Activated CD8-positive, alpha-beta memory T cell treated with anti-CD3 and anti-CD28 coated beads, Interleukin-2, amount 10 ng/mL, durations not matched to agents 7 days and 5 days (primary cell): ENCODE data around the gene INSR. TPM values are rescaled to one million over a fixed set of nuclear protein-coding genes. Genes with fewer than 3 reads are reported as not detected.
"Not testable (repeated sequence)": the region's sequence is repeated elsewhere in the genome, so short reads cannot be mapped to it uniquely, and the experiment has no call there.

Experiments used
- ATAC-seq: fragments of 150-1000 bp; cut with Tn5 transposase; one replicate; pipeline ENCODE4 v1.10.0; 2021; ENCODE audit warnings: moderate library complexity
- CTCF ChIA-PET: fragments of 350-600 bp; sonication (Branson Sonifier 250); formaldehyde crosslinking; loops from one replicate; lab custom pipeline; 2021; ENCODE audit warnings: antibody characterized with exemption; lab: Charles Lee
- DNase-seq: peaks from one replicate; pipeline ENCODE4 v3.0.0-alpha.2; 2020
- H3K27ac Mint-ChIP-seq: one replicate; pipeline ENCODE4 v1.8.0; 2021; ENCODE audit warnings: mild to moderate bottlenecking, mixed read lengths
- H3K27me3 Mint-ChIP-seq: one replicate; pipeline ENCODE4 v1.8.0; 2021; ENCODE audit warnings: mixed read lengths
- H3K36me3 Mint-ChIP-seq: one replicate; pipeline ENCODE4 v1.8.0; 2021; ENCODE audit warnings: mild to moderate bottlenecking, mixed read lengths
- H3K4me1 Mint-ChIP-seq: one replicate; pipeline ENCODE4 v1.8.0; 2021; ENCODE audit warnings: mixed read lengths
- H3K4me3 Mint-ChIP-seq: one replicate; pipeline ENCODE4 v1.8.0; 2021; ENCODE audit warnings: mild to moderate bottlenecking, moderate library complexity, mixed read lengths
- H3K9me3 Mint-ChIP-seq: one replicate; pipeline ENCODE4 v1.8.0; 2022; ENCODE audit warnings: low read depth, mixed read lengths
- total RNA-seq, 2 experiments: library from RNA; stranded (reverse); gene quantifications; one replicate each; pipeline ENCODE4 v1.2.3, GENCODE V29; 2021

The INSR gene
- total RNA-seq, 2 experiments from 2014 or later = 0.20 to 0.63 TPM

- Mint-ChIP-seq H3K4me3 (no peak overlapping the region), H3K36me3 (no peaks in the 10 kb centered on the region), H3K27ac (no peak overlapping the region), H3K9me3 (no peaks in the 10 kb centered on the region), H3K4me1 (no peaks in the 10 kb centered on the region), H3K27me3 (no peaks in the 10 kb centered on the region)
- no peak for DNase-seq
- CTCF ChIA-PET = no interaction called here
- ATAC-seq = no peak
Measured at GRCh38 chr19:7312816-7313215, 18.6 kb upstream of the INSR start.

DNA sequence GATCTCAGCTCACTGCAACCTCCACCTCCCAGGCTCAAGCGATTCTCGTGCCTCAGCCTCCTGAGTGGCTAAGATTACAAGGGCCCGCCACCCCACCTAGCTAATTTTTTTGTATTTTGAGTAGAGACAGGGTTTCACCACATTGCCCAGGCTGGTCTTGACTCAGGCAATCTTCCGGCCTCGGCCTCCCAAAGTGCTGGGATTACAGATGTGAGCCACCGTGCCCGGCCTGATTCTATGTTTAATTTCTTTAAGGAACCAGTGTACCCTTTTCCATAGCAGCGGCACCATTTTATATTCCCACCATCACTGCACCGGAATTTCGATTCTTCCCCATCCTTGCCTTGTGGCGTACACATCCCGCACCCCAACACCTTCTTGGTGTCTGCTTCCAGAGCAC, 17.7 kb upstream of the INSR start:
- ATAC-seq = no peak
- no peaks in the 10 kb centered on the region for H3K9me3 Mint-ChIP-seq
- H3K4me1 Mint-ChIP-seq = no peaks in the 10 kb centered on the region
- H3K36me3 Mint-ChIP-seq = no peaks in the 10 kb centered on the region
- no peak for DNase-seq
- no peak overlapping the region for H3K27ac Mint-ChIP-seq
- no peak overlapping the region for H3K4me3 Mint-ChIP-seq
- CTCF ChIA-PET = no interaction called here
- H3K27me3 Mint-ChIP-seq = no peaks in the 10 kb centered on the region

- CTCF ChIA-PET = interaction anchor here (1.9 kb wide), 1 partner anchor 206 kb away, joined by 4 read pairs; no protein-coding TSS in a partner anchor
- not testable (repeated sequence) for H3K36me3 Mint-ChIP-seq, H3K27me3 Mint-ChIP-seq, H3K9me3 Mint-ChIP-seq, H3K4me3 Mint-ChIP-seq, ATAC-seq, H3K4me1 Mint-ChIP-seq, DNase-seq, H3K27ac Mint-ChIP-seq
Measured at GRCh38 chr19:7308327-7308726, 14.1 kb upstream of the INSR start.

- Mint-ChIP-seq H3K27me3 (peaks cover 3% of the 10 kb centered on the region), H3K9me3 (no peaks in the 10 kb centered on the region), H3K4me3 (no peak overlapping the region), H3K27ac (no peak overlapping the region), H3K4me1 (no peaks in the 10 kb centered on the region), H3K36me3 (no peaks in the 10 kb centered on the region)
- no peak for DNase-seq
- ATAC-seq = no peak
- CTCF ChIA-PET = interaction anchor here (1.9 kb wide), 1 partner anchor 206 kb away, joined by 4 read pairs; no protein-coding TSS in a partner anchor
Measured at GRCh38 chr19:7307590-7308218, 13.5 kb upstream of the INSR start.

- H3K27ac Mint-ChIP-seq = no peak overlapping the region
- H3K9me3 Mint-ChIP-seq = no peaks in the 10 kb centered on the region
Measured at GRCh38 chr19:7304200-7304599, 10.0 kb upstream of the INSR start.

GRCh38 chr19:7303470-7303869, 9.3 kb upstream of the INSR start:
- H3K4me1 Mint-ChIP-seq = no peaks in the 10 kb centered on the region

More at GRCh38 chr19:7304200-7304599, 10.0 kb upstream of the INSR start:
- no peaks in the 10 kb centered on the region for H3K4me1 Mint-ChIP-seq
- CTCF ChIA-PET = no interaction called here
- no peak overlapping the region for H3K4me3 Mint-ChIP-seq
- peaks cover 3% of the 10 kb centered on the region for H3K27me3 Mint-ChIP-seq
- ATAC-seq = no peak
- no peaks in the 10 kb centered on the region for H3K36me3 Mint-ChIP-seq
- DNase-seq = no peak

DNA sequence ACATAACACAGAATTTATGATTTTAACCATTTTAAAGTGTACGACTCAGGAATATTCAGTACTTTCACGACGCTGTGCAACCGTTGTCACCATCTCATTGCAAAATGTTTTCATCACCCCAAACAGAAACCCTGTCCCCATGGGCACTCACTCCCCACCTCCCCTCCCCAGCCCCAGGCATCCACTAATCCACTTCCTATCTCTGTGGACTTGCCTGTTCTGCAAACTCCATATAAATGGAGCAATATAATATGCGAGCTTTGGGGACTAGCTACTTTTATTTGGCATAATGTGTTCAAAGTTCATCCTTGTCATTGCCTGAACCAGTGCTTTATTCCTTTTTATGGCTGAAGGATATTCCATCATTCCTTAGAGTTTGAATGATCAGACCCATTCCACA, 7.3 kb upstream of the INSR start:
- ATAC-seq (no peak), DNase-seq (no peak)
- CTCF ChIA-PET = no interaction called here
- Mint-ChIP-seq H3K4me1 (no peaks in the 10 kb centered on the region), H3K27me3 (peaks cover 10% of the 10 kb centered on the region), H3K36me3 (no peaks in the 10 kb centered on the region), H3K27ac (no peak overlapping the region), H3K4me3 (no peak overlapping the region), H3K9me3 (no peaks in the 10 kb centered on the region)

More at GRCh38 chr19:7303470-7303869, 9.3 kb upstream of the INSR start:
- Mint-ChIP-seq H3K4me3 (no peak overlapping the region), H3K27me3 (peaks cover 3% of the 10 kb centered on the region), H3K9me3 (no peaks in the 10 kb centered on the region), H3K27ac (no peak overlapping the region), H3K36me3 (no peaks in the 10 kb centered on the region)
- DNase-seq (no peak), ATAC-seq (no peak)
- CTCF ChIA-PET = no interaction called here

GRCh38 chr19:7297742-7298141, 3.5 kb upstream of the INSR start:
- Mint-ChIP-seq H3K4me1 (peaks cover 6% of the 10 kb centered on the region), H3K4me3 (no peak overlapping the region), H3K9me3 (no peaks in the 10 kb centered on the region), H3K27ac (no peak overlapping the region), H3K27me3 (peaks cover 33% of the 10 kb centered on the region), H3K36me3 (no peaks in the 10 kb centered on the region)
- CTCF ChIA-PET = no interaction called here
- ATAC-seq (no peak), DNase-seq (no peak)

- no peak for DNase-seq
- CTCF ChIA-PET = no interaction called here
- Mint-ChIP-seq H3K4me1 (peaks cover 6% of the 10 kb centered on the region), H3K27me3 (peaks cover 38% of the 10 kb centered on the region), H3K9me3 (no peaks in the 10 kb centered on the region), H3K27ac (no peak overlapping the region), H3K4me3 (no peak overlapping the region), H3K36me3 (no peaks in the 10 kb centered on the region)
- no peak for ATAC-seq
Measured at GRCh38 chr19:7295912-7296536, 1.8 kb upstream of the INSR start.

DNA sequence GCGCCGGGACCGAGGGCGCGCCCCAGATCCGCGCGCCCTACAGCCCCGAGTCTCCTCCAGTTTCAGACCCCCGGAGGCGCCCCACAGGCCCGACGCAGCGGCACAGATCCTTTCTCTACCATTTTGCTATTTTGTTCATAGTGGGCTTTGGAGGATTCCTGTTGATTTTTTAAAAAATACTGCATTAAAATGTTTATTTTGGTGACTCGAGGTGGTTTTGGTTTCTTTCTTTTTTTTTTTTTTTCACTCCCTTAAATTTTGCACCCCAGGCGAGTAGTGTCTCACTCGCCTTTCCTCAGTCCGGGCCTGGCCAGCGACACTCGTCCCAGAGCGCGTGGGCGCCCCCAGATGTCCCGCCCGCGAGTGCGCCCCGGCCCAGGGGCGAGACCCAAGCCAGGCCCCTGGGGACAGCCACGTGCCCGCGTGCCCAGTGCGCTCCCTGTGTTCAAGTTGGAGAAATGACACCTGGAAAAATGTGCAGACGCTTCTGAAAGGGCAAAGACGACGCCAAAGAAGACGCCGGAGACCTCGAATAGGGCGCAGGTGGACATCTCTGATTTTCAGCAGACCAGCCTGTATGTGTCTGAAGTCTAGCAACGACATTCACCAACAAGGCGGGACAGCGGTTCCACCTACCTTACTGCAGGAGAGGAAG, 471 bp upstream of the INSR start:
- CTCF ChIA-PET = no interaction called here
- H3K36me3 Mint-ChIP-seq = no peaks in the 10 kb centered on the region
- H3K4me3 Mint-ChIP-seq = peak overlapping the region; percentile 65
- H3K27ac Mint-ChIP-seq = no peak overlapping the region
- H3K4me1 Mint-ChIP-seq = peaks cover 6% of the 10 kb centered on the region
- ATAC-seq (no peak), DNase-seq (no peak)
- H3K9me3 Mint-ChIP-seq = no peaks in the 10 kb centered on the region
- H3K27me3 Mint-ChIP-seq = peaks cover 38% of the 10 kb centered on the region

DNA sequence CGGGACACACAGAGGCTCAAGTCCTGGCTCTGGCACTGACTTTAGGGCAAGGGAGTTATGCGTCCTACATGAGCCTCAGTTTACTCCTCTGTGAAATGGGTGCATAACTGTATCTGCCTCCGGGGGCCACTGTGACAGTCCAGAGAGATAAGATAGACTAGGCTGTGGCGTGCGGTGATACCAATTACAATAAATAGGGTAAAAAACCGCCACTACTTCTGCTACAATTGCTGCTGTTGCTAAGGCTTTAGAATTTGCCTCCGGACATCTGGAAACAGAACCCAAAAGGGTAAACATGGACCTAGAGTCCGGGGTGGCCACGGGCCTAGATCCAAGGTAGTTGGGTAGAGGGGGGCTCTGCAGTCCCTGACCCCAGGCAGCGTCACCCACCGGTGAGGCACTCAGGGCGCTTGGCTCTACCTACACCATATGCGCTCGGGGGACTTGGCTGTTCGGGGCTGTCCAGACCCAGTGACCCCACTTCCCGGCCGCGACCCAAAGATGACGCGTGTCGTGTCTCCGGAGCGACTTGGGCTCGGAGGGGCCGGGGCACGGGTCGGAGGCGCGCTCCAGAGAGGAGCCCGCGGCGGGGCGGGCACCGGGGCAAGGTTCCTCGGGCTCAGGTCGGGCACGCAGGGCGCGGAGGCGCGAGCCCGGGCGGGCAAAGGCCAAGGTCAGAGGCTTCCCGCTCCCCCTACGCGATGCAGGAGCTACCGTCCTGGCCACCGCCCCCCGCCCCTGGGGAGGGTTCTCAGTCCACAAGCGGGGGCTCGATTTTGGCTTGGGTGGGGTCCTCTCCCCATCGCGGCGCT, 1.1 kb downstream of the INSR start:
- H3K9me3 Mint-ChIP-seq = no peaks in the 10 kb centered on the region
- H3K36me3 Mint-ChIP-seq = no peaks in the 10 kb centered on the region
- DNase-seq (no peak), ATAC-seq (no peak)
- peaks cover 6% of the 10 kb centered on the region for H3K4me1 Mint-ChIP-seq
- no peak overlapping the region for H3K4me3 Mint-ChIP-seq
- H3K27me3 Mint-ChIP-seq = peaks cover 39% of the 10 kb centered on the region
- H3K27ac Mint-ChIP-seq = no peak overlapping the region
- CTCF ChIA-PET = no interaction called here

DNA sequence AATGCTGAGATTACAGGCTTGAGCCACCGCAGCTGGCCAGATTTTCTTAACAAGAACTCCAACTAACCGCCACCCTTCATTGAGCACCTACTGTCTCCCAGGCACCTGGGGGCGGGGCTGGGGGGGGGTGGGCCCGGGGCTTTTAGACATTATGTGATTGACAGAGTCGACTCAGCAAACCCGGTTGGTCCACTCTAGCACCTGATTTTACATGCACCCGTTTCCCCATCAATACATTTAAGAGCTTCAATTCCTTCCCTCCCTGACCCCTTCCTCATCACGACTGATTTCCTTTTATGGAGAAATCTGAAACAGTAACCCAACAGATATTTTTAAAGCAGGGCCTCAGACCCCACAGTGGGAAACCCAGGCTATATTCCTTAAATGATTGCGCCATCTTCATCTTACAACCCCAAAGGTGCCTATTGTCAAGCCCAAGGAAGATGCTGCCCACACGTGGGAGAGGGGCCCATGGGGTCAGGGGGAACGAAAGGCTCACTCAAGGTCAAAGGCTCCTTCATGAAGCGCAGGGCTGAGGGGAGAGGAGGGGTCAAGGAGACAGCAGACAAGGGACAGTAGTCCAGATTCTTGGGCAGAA, 1.8 kb downstream of the INSR start:
- Mint-ChIP-seq H3K36me3 (no peaks in the 10 kb centered on the region), H3K4me3 (no peak overlapping the region), H3K4me1 (peaks cover 6% of the 10 kb centered on the region), H3K9me3 (no peaks in the 10 kb centered on the region), H3K27ac (no peak overlapping the region), H3K27me3 (peaks cover 35% of the 10 kb centered on the region)
- CTCF ChIA-PET = no interaction called here
- DNase-seq = no peak
- no peak for ATAC-seq

GRCh38 chr19:7288977-7289376, 5.2 kb downstream of the INSR start:
- H3K4me3 Mint-ChIP-seq = no peak overlapping the region
- no peaks in the 10 kb centered on the region for H3K4me1 Mint-ChIP-seq
- peaks cover 12% of the 10 kb centered on the region for H3K27me3 Mint-ChIP-seq
- ATAC-seq (no peak), DNase-seq (no peak)
- H3K9me3 Mint-ChIP-seq = no peaks in the 10 kb centered on the region
- H3K36me3 Mint-ChIP-seq = no peaks in the 10 kb centered on the region
- no peak overlapping the region for H3K27ac Mint-ChIP-seq
- CTCF ChIA-PET = interaction anchor here (0.7 kb wide), 1 partner anchor 38 kb away, joined by 3 read pairs; no protein-coding TSS in a partner anchor
